AG08395 (cell line): ENCODE data around the gene L3HYPDH.
"Not testable (repeated sequence)": the region's sequence is repeated elsewhere in the genome, so short reads cannot be mapped to it uniquely, and the experiment has no call there.

ENCODE experiments used
- DNase-seq: peaks from one replicate; pipeline ENCODE4 v3.0.0; 2012; ENCODE audit warnings: mixed read lengths, low spot score

L3HYPDH gene

DNA sequence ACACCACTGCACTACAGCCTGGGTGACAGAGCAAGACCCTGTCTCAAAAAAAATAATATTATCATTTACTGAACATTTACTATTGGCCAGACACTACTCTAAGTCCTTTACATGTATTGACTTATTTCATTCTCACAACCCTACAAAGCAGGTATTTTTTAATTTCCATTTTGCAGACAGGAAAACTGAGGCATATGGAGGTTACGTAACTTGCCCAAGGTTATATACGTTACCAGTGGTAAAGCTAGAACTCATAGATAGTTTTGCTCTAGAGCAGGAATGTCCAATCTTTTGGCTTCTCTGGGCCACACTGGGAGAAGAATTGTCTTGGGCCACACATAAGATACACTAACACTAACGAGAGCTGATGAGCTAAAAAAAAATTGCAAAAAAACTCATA, 5.7 kb downstream of the L3HYPDH start:
- DNase-seq: no peak

DNA sequence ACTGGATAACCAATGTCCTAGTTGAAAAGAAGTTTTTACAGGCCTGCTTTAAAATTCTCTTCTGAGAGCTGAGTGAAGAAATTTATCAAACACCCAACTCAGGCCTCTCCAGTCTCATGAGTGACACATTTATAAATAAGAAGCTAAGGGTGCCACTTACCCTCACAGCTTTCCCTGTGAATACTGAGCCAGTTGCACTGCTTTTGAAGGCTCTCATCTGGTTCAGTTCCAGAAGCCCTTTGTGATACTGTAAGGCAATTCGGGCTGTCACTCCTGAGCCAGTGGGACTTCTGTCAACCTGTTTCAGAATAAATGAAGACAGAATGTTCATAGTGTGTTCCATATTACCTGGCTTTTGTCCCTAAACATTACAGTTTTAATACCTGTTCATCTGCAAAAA, 8.5 kb downstream of the L3HYPDH start:
- DNase-seq: no peak

DNA sequence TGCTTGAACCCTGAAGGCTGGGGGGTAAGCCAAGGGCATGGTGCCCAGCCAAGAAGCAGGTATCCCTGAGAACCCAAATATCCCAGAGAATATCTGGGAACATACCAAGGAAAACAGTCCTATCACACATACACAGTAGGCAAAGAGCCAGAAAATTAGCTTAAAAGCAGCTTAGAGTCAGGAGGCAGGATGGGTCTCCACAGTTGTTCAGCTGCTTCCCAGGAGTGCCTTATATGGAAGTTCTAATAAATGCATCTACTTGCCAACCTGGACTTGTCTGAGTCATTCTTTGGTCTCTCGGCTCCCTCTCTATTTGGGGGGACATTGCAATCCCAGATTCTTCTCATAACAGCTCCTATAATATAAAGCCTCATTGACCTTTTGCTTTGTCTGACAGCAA, 10.0 kb downstream of the L3HYPDH start:
- DNase-seq: no peak

GRCh38 chr14:59465316-59466135, 18.7 kb downstream of the L3HYPDH start, which contains the start of gene GPR135:
Gene GPR135, minus strand, starts transcription at chr14:59465380. Its CDS starts 154 bp downstream, at chr14:59465226.
- DNase-seq: peak; percentile 23

DNA sequence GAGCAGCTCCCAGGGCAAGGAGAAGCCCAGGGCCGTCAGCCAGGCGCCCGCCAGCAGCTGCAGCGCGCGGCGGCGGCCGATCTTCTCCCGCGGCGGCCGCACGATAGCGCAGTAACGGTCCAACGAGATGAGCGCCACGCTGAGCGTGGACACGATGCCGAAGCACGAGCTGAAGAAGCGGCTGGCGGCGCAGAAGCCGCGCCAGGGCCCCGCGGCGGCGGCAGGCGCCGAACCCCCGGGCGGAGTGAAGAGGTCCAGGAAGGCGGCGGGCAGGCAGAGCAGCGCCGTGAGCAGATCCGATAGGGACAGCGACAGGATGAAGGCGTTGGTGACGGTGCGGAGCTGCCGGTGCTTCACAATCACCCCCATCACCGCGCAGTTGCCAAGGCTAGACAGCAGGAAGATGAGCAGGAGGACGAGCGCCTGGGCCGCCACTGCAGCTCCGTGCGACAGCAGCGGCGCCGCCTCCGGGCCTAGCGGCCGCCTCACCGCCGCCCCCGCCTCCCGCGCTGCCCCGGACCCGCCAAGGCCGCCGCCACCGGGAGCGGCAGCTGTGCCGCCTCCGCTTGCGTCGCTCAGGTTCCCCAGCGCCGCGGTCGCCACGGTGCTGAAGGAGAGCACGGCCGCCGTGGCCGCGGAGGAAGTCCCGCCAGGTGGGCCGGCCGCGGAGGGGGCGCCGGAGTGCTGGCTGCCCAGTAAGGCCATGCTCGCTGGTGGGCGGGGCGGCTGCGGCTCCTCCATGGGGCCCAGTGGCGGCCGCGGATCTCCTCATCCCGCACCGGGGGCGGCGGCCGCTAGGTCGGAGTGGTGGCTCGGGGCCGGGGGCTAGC, 19.5 kb downstream of the L3HYPDH start:
- peak; percentile 58 for DNase-seq

- no peak for DNase-seq
These were observed 20.3 kb downstream of the L3HYPDH start for GRCh38 chr14:59463787-59464485.

- no peak for DNase-seq
These were observed 22.3 kb downstream of the L3HYPDH start for GRCh38 chr14:59461891-59462290.

- DNase-seq: no peak
These were observed 23.8 kb downstream of the L3HYPDH start for GRCh38 chr14:59460378-59460777.

GRCh38 chr14:59458486-59458885, 25.7 kb downstream of the L3HYPDH start:
- DNase-seq: no peak

DNA sequence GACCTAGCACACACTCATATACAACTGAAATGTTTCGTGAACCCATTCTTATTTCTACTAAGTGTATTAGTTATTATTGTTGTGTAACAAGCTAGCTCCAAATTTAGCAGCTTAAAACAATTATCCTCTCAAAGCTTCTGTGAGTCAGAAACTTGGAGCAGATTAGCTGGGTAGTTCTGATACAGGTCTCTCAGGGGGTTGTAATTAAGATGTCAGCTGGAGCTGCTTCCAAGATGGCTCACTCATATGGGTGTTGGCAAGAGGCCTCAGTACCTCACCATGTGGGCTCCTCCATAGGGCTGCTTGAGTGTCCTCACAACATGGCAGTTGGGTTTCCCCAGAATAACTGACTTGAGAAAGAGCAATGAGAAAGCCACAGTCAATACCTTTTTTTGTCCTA, 28.8 kb downstream of the L3HYPDH start:
- no peak for DNase-seq

- peak; percentile 90 for DNase-seq
These were observed 30.1 kb downstream of the L3HYPDH start for GRCh38 chr14:59454139-59454538.

GRCh38 chr14:59451849-59452248, 32.4 kb downstream of the L3HYPDH start:
- no peak for DNase-seq

- no peak for DNase-seq
These were observed 33.5 kb downstream of the L3HYPDH start for GRCh38 chr14:59450716-59451115.

GRCh38 chr14:59448673-59449072, 35.5 kb downstream of the L3HYPDH start:
- not testable (repeated sequence) for DNase-seq

DNA sequence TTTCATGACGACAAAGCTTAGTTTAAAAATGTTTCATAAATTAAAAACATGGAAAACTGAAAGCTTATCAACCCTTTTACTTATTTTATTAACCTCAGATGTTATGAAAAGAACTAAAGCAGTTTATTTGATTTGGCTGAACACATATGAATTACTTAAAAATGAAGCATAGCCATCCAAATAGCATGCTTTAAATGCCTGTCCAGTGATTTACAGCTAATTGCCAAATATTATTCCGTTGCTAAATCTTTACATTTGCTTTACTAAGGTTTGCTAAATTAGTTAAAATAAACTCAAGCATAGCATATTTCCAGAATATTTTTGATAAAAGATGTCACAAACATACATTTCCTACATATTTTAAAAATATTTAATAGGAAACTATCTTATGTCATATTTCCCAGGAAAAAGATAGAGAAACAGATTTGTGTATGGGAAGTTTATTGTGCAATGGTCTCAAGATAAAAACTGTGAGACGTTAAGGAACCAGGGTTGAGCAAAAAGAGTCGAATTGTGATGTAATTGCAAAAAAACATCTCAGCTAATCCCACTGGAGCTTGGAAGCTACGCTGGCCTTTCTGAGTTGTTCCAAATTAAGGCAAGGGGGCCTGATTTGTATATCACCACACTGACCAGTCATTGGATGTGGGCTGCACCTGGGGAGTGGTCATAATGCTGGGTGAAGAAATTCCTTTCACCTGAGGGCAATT, 44.8 kb downstream of the L3HYPDH start:
- no peak for DNase-seq

DNA sequence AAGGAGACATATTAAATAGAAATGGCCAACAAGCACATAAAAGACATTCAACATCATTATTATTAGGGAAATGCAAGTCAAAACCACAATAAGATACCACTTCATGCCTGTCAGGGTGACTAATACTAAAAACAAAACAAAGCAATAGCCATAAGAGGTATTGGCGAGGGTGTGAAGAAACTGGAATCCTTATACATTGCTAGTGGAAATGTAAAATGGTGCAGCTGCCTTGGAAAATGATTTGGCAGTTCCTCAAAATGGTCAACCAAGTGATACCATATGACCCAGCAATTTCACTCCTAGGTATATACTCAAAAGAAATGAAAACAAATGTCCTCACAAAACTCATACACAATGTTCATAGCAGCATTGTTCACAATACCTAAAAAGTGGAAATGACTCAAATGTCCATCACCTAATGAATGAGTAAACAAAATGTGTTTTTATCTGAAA, 46.0 kb downstream of the L3HYPDH start:
- no peak for DNase-seq

GRCh38 chr14:59435987-59436386, 48.2 kb downstream of the L3HYPDH start:
- no peak for DNase-seq

DNA sequence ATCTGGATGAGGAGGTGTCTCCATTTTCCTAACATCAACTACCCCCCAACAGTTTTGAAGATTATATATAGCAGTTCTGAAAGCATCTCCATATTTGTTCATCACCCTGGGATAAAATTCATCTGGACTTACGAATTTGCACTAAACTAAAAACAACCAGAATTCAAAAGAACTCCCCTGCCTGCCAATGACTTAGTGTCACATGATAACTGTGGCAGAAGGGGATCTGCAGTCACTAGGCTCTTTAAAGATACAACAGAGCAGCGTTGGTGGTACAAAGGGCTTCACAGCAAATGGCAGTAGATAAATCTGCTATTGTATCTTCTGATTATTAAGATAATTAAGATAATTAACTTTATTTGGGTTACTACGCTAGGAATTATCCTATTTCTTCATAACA, 49.1 kb downstream of the L3HYPDH start:
- DNase-seq: no peak

DNA sequence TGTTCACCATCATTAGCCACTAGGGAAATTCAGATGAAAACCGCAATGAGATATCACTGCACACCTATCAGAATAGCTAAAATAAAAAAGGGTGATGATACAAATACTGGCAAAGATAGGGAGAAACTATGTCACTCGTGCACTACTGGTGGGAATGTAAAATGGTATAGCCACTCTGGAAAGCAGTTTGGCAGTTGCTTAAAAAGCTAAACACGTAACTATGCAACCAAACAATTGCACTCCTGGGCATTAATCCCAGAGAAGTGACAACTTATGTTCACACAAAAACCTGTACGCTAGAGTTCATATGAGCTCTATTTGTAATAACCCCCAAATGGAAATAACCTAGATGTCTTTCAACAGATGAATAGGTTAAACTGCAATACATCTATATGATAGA, 54.4 kb downstream of the L3HYPDH start:
- no peak for DNase-seq

- DNase-seq: peak; percentile 31
These were observed 55.6 kb downstream of the L3HYPDH start for GRCh38 chr14:59428581-59429012.
